GM12878 (cell line): ENCODE results near the gene WHAMM. TPM values are rescaled to one million over a fixed set of nuclear protein-coding genes. Genes with fewer than 3 reads are reported as not detected.

Experiments
- ATAC-seq: fragments of 200-7000 bp; cut with Tn5 transposase; 3 replicates; pipeline ENCODE4 v1.9.1; 2020; ENCODE audit warnings: mild to moderate bottlenecking, moderate library complexity
- BruUV-seq: library from RNA; stranded (reverse); fragments of 400-500 nt; replicated peaks from 2 replicates; lab custom pipeline; 2021; lab: Mats Ljungman, UMichigan
- CTCF ChIA-PET: fragments of 300-600 bp; sonication (Branson Sonifier 250); formaldehyde crosslinking; extraction: SDS; loops from one replicate; lab custom pipeline; 2021; ENCODE audit warnings: inconsistent platforms; lab: Yijun Ruan, JAX
- POLR2A ChIA-PET: fragments of 350-600 bp; formaldehyde crosslinking; extraction: SDS; loops from one replicate; lab custom pipeline; 2021; ENCODE audit warnings: inconsistent platforms; lab: Charles Lee
- RAD21 ChIA-PET: fragments of 300-600 bp; sonication (Branson Sonifier 250); formaldehyde crosslinking; loops from one replicate; lab custom pipeline; 2023; ENCODE audit warnings: antibody characterized with exemption; ENCODE audit not compliant: unreplicated experiment; lab: Charles Lee
- SMC1A ChIA-PET: fragments of 300-600 bp; sonication (Branson Sonifier 250); formaldehyde crosslinking; loops from one replicate; lab custom pipeline; 2023; ENCODE audit not compliant: unreplicated experiment, uncharacterized antibody; lab: Charles Lee
- DNase-seq: peaks from one replicate; pipeline ENCODE4 v3.0.0-alpha.2; 2011; ENCODE audit warnings: low read depth, low spot score
- FAIRE-seq: peaks from 3 replicates; lab custom pipeline; 2011; peaks lifted over from hg19 to GRCh38; lab: Jason Lieb, UNC
- H2AFZ ChIP-seq: 2 replicates; pipeline ENCODE4 v1.6.0; 2011; ENCODE audit warnings: low read depth, low read length, control low read depth; ENCODE audit not compliant: control insufficient read depth
- H3K27ac ChIP-seq: 2 replicates; pipeline ENCODE4 v1.5.1; 2011; ENCODE audit warnings: control low read depth; ENCODE audit not compliant: control insufficient read depth, insufficient read depth
- H3K27me3 ChIP-seq, 2 experiments: replicated peaks in 1 of 2; 2 replicates each; pipeline versions ENCODE4 v1.6.0 to v1.6.1; 2011; ENCODE audit warnings: low read length in 1 of 2; ENCODE audit not compliant: control insufficient read depth in 2 of 2, insufficient read depth in 2 of 2
- H3K36me3 ChIP-seq, 2 experiments: 2 replicates each; pipeline ENCODE4 v1.5.1; 2011; ENCODE audit warnings: low read length in 1 of 2; ENCODE audit not compliant: control insufficient read depth in 2 of 2, insufficient read depth in 2 of 2
- H3K4me1 ChIP-seq: 2 replicates; pipeline ENCODE4 v1.6.1; 2011; ENCODE audit warnings: mild to moderate bottlenecking, low read length, moderate library complexity, mixed read lengths; ENCODE audit not compliant: control insufficient read depth, insufficient read depth
- H3K4me2 ChIP-seq: 2 replicates; pipeline ENCODE4 v1.6.0; 2011; ENCODE audit warnings: control low read depth; ENCODE audit not compliant: control insufficient read depth, insufficient read depth
- H3K4me3 ChIP-seq: fragments of 200-600 bp; sonication (generic); 2 replicates; pipeline ENCODE4 v1.5.1; 2016
- H3K79me2 ChIP-seq: 2 replicates; pipeline ENCODE4 v1.6.0; 2011; ENCODE audit warnings: low read length; ENCODE audit not compliant: control insufficient read depth, insufficient read depth
- H3K9ac ChIP-seq: 2 replicates; pipeline ENCODE4 v1.8.0; 2011; ENCODE audit warnings: low read length, control low read depth, mixed read lengths; ENCODE audit not compliant: control insufficient read depth, insufficient read depth
- H3K9me3 ChIP-seq: replicated peaks from 3 replicates; pipeline ENCODE4 v1.5.1; 2011; ENCODE audit warnings: mild to moderate bottlenecking, low read length; ENCODE audit not compliant: control insufficient read depth, insufficient read depth
- H4K20me1 ChIP-seq: 2 replicates; pipeline ENCODE4 v1.6.0; 2011; ENCODE audit not compliant: control insufficient read depth, insufficient read depth
- CEBPB ChIP-seq, 2 experiments: fragments of 150-350 bp in 1 of 2; IDR thresholded peaks; 2 replicates each; pipeline ENCODE4 v1.6.1; 2012 to 2014; ENCODE audit warnings: low read depth in 2 of 2, low read length in 2 of 2, borderline replicate concordance in 1 of 2, inconsistent platforms in 1 of 2
- GATAD2B ChIP-seq: fragments of 450-650 bp; conservative IDR thresholded peaks from 2 replicates; pipeline ENCODE4 v1.6.1; 2017; ENCODE audit warnings: low read depth, mild to moderate bottlenecking, moderate library complexity
- HDGF ChIP-seq: fragments of 450-650 bp; IDR thresholded peaks from 2 replicates; pipeline ENCODE4 v1.6.1; 2016; ENCODE audit warnings: antibody characterized with exemption
- JUNB ChIP-seq: IDR thresholded peaks from 2 replicates; pipeline ENCODE4 v1.6.1; 2016; ENCODE audit warnings: antibody characterized with exemption, mild to moderate bottlenecking
- RELB ChIP-seq: fragments of 450-650 bp; IDR thresholded peaks from 2 replicates; pipeline ENCODE4 v1.6.1; 2017; ENCODE audit warnings: low read depth, mild to moderate bottlenecking, moderate library complexity
- SMARCA5 ChIP-seq: fragments of 450-650 bp; IDR thresholded peaks from 2 replicates; pipeline ENCODE4 v1.6.1; 2017; ENCODE audit warnings: mild to moderate bottlenecking
- SREBF2 ChIP-seq: IDR thresholded peaks from 2 replicates; pipeline ENCODE4 v1.6.1; 2012; ENCODE audit warnings: mild to moderate bottlenecking, low read length
- SUPT20H ChIP-seq: IDR thresholded peaks from 2 replicates; pipeline ENCODE4 v1.6.1; 2011; ENCODE audit warnings: low read depth, mild to moderate bottlenecking, low read length, moderate library complexity, borderline replicate concordance; ENCODE audit not compliant: control insufficient read depth
- ZBTB11 ChIP-seq: fragments of 450-650 bp; formaldehyde crosslinking; IDR thresholded peaks from 2 replicates; pipeline ENCODE4 v1.5.0; 2022; ENCODE audit warnings: mild to moderate bottlenecking, missing genetic modification characterization
- WGBS: methylation state at CpG from one replicate; pipeline ENCODE4 v1.1.6; 2016; ENCODE audit warnings: low lambda C conversion rate; ENCODE audit not compliant: insufficient replicate concordance, insufficient coverage; ENCODE audit errors: missing lambda C conversion rate; 5-methylcytosine and 5-hydroxymethylcytosine counted together
- in situ Hi-C: fragments of 300-500 bp; cut with MboI; formaldehyde crosslinking; loops from 9 replicates; pipeline ENCODE4 v1.14.3; 2018; ENCODE audit warnings: mixed read lengths
- intact Hi-C: fragments of 100-400 bp; cut with micrococcal nuclease; formaldehyde crosslinking; loops from one replicate; pipeline ENCODE4 v1.14.2; 2022; ENCODE audit not compliant: unreplicated experiment
- polyA plus RNA-seq, 11 experiments: library from polyadenylated mRNA; depleted of rRNA in 4 of 11; unstranded in 6 of 11; stranded (reverse) in 5 of 11; fragments of >200 nt; fragmentation: Nextera tagmentation in 4 of 11; fragmentation: Illumina TruSeq in 1 of 11; extraction: Ambion mirVana in 4 of 11; extraction: Trizol in 1 of 11; gene quantifications; 1 replicate in 1 of 11; 2 replicates in 10 of 11; pipeline versions ENCODE4 v1.2.1 to v1.2.3, GENCODE V29; 2011 to 2016; ENCODE audit warnings: inconsistent platforms in 2 of 11, missing spikeins in 2 of 11, low read depth in 1 of 11
- total RNA-seq, 4 experiments: library from RNA; depleted of rRNA in 3 of 4; stranded (reverse); fragments of >200 nt in 3 of 4; fragmentation: Illumina TruSeq in 1 of 4; extraction: Trizol in 1 of 4; gene quantifications; 2 replicates each; pipeline versions ENCODE4 v1.2.1 to v1.2.3, GENCODE V29; 2013 to 2021
- TF ChIP-seq, protein P1 (sequence below): fragments of 450-650 bp; IDR thresholded peaks from 2 replicates; pipeline ENCODE4 v1.6.1; 2014; ENCODE audit warnings: mild to moderate bottlenecking
- TF ChIP-seq, protein P2 (sequence below): IDR thresholded peaks from 2 replicates; pipeline ENCODE4 v1.6.1; 2012; ENCODE audit warnings: mild to moderate bottlenecking, low read depth, low read length

Gene WHAMM
- total and polyA plus RNA-seq, 10 of the 15 experiments (the other 5 are each of a cell fraction or from before 2014, with no cell fraction given) = 0.87 to 6.7 (median 2.5) TPM

DNA sequence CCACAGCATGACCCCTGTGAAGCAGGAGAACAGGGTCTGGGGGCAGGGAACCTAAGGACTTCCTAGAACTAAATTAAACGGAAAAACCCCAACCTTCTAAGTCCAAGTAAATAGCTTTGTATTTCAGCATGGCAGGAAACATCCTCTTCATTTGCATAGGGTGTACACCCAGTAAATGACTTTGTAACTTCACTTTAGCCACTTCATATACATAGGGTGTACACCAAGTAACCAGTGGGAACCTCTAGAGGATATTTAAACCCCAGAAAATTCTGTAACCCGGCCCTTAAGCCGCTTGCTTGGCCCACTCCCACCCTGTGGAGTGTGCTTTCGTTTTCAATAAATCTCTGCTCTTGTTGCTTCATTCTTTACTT is 45.3 kb upstream of the WHAMM start (continued):
- TF ChIP-seq, protein P1, sequence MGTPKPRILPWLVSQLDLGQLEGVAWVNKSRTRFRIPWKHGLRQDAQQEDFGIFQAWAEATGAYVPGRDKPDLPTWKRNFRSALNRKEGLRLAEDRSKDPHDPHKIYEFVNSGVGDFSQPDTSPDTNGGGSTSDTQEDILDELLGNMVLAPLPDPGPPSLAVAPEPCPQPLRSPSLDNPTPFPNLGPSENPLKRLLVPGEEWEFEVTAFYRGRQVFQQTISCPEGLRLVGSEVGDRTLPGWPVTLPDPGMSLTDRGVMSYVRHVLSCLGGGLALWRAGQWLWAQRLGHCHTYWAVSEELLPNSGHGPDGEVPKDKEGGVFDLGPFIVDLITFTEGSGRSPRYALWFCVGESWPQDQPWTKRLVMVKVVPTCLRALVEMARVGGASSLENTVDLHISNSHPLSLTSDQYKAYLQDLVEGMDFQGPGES = no peak

DNA sequence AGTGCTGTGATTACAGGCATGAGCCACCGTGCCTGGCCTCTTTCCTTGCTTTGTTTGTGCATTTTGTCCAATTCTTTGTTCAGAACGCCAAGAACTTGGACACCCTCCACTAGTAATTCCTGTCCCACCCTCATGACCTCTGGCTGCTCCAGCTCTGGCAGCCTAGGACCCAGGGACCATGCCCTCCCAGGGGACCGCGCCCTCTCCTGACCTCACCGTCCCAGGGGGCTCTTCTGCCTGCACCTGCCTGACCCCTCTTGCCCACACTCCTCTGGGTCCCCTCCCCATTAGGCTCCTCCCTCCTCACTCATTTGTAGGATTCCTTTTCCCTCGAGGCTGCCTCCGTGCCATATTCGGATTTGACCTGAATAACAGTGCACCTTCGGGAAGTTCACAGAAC is 44.7 kb upstream of the WHAMM start:
- Histone ChIP-seq H3K9ac (no peak overlapping the region), H2AFZ (no peak overlapping the region), H3K27me3 (no peaks in the 10 kb centered on the region), H4K20me1 (no peaks in the 10 kb centered on the region), H3K4me1 (no peaks in the 10 kb centered on the region), H3K4me3 (no peak overlapping the region), H3K27ac (no peak overlapping the region), H3K79me2 (no peaks in the 10 kb centered on the region), H3K9me3 (no peaks in the 10 kb centered on the region; the same call in 2 of the 3 replicates), H3K4me2 (no peak overlapping the region), H3K36me3 (peaks cover 3 to 4% of the 10 kb centered on the region in 2 experiments; a peak in 3 of 4 replicates)
- POLR2A ChIA-PET = no interaction called here
- WGBS = 91% methylated on average over 7 of the region's 9 CpGs
- ATAC-seq (no peak), DNase-seq (no peak), FAIRE-seq (no peak)
- intact Hi-C loops (no loop called here), in situ Hi-C loops (no loop called here)
- RAD21 ChIA-PET = no interaction called here
- CTCF ChIA-PET = no interaction called here
- BruUV-seq = no TSS peak
- SMC1A ChIA-PET = no interaction called here
- TF ChIP-seq HDGF (no peak), RELB (no peak), SREBF2 (no peak), GATAD2B (no peak), CEBPB (IDR thresholded peaks at IDR 0.05; ENCODE audit: borderline replicate concordance in 1 of 2, low read depth in 2 of 2, low read length in 2 of 2) (no peak), JUNB (no peak), ZBTB11 (CRISPR knock-in tag) (no peak), SMARCA5 (no peak), SUPT20H (no peak)
- TF ChIP-seq, protein P1 = no peak
- TF ChIP-seq, protein P2, sequence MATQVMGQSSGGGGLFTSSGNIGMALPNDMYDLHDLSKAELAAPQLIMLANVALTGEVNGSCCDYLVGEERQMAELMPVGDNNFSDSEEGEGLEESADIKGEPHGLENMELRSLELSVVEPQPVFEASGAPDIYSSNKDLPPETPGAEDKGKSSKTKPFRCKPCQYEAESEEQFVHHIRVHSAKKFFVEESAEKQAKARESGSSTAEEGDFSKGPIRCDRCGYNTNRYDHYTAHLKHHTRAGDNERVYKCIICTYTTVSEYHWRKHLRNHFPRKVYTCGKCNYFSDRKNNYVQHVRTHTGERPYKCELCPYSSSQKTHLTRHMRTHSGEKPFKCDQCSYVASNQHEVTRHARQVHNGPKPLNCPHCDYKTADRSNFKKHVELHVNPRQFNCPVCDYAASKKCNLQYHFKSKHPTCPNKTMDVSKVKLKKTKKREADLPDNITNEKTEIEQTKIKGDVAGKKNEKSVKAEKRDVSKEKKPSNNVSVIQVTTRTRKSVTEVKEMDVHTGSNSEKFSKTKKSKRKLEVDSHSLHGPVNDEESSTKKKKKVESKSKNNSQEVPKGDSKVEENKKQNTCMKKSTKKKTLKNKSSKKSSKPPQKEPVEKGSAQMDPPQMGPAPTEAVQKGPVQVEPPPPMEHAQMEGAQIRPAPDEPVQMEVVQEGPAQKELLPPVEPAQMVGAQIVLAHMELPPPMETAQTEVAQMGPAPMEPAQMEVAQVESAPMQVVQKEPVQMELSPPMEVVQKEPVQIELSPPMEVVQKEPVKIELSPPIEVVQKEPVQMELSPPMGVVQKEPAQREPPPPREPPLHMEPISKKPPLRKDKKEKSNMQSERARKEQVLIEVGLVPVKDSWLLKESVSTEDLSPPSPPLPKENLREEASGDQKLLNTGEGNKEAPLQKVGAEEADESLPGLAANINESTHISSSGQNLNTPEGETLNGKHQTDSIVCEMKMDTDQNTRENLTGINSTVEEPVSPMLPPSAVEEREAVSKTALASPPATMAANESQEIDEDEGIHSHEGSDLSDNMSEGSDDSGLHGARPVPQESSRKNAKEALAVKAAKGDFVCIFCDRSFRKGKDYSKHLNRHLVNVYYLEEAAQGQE = no peak
